ENCODE results near the gene SNRNP48. TPM values are rescaled to one million over a fixed set of nuclear protein-coding genes. Genes with fewer than 3 reads are reported as not detected.

The SNRNP48 gene
- polyA plus RNA-seq (2012; rRNA removed): 4.3 and 5.7 TPM in 2 replicates
- polyA plus RNA-seq (2012; cell fraction: cytosol; rRNA removed): 3.7 and 4.3 TPM in 2 replicates
- polyA plus RNA-seq (2012; cell fraction: nucleus; rRNA removed): 4.4 and 10.4 TPM in 2 replicates

- WGBS (ENCODE audit: low lambda C conversion rate): under 1% methylated on average over 26 of the region's 72 CpGs
- peak within 1 kb of the TSS; percentile 72 for H3K9ac ChIP-seq
- H3K27ac ChIP-seq (ENCODE audit: low read depth in 2 of 2, low read length in 1 of 2): peak within 1 kb of the TSS; percentile 34 to 68; a peak in 3 of 4 replicates
Measured at GRCh38 chr6:7589949-7590917, at the start of gene SNRNP48. Gene SNRNP48, plus strand, starts transcription at chr6:7590198. Its CDS starts 60 bp downstream, at chr6:7590258.

More at GRCh38 chr6:7589949-7590917, at the start of gene SNRNP48:
- peak within 1 kb of the TSS; percentile 100 for H2AFZ ChIP-seq (ENCODE audit: low read depth)
- H3K79me2 ChIP-seq (ENCODE audit: insufficient read depth): peaks cover 34% of the 10 kb centered on the region
- no peaks in the 10 kb centered on the region for H3K9me2 ChIP-seq
- H3K36me3 ChIP-seq (replicated peaks in 1 of 2; ENCODE audit: control insufficient read depth in 1 of 2, insufficient read depth in 2 of 2, low read length in 1 of 2): peaks cover 18% of the 10 kb centered on the region in 2 experiments
- no peaks in the 10 kb centered on the region for H3K9me3 ChIP-seq
- CTCF ChIA-PET: interaction anchor here (1.0 to 1.9 kb wide), 3 partner anchors 16 to 347 kb away, joined by 3 to 6 read pairs (median 3); no protein-coding TSS in a partner anchor
- peak within 1 kb of the TSS; percentile 95 for H3K4me2 ChIP-seq
- H3K27me3 ChIP-seq (ENCODE audit: insufficient read depth): no peaks in the 10 kb centered on the region; the same call in 1 of the 2 replicates
- peak; percentile 94 for DNase-seq
- peaks cover 7% of the 10 kb centered on the region for H3F3A ChIP-seq (replicated peaks; ENCODE audit: insufficient read depth)
- TF ChIP-seq, protein P1, sequence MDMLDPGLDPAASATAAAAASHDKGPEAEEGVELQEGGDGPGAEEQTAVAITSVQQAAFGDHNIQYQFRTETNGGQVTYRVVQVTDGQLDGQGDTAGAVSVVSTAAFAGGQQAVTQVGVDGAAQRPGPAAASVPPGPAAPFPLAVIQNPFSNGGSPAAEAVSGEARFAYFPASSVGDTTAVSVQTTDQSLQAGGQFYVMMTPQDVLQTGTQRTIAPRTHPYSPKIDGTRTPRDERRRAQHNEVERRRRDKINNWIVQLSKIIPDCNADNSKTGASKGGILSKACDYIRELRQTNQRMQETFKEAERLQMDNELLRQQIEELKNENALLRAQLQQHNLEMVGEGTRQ (IDR thresholded peaks at IDR 0.05; ENCODE audit: borderline replicate concordance, low read depth, low read length): peak; percentile 85
- no peak for TF ChIP-seq IRF3 (IDR thresholded peaks at IDR 0.05; ENCODE audit: low read depth, low read length)
- TF ChIP-seq SIN3A (IDR thresholded peaks at IDR 0.05; ENCODE audit: borderline replicate concordance, low read depth, low read length): peak; percentile 23; the same call in 1 of the 2 replicates
- TF ChIP-seq, protein P2, sequence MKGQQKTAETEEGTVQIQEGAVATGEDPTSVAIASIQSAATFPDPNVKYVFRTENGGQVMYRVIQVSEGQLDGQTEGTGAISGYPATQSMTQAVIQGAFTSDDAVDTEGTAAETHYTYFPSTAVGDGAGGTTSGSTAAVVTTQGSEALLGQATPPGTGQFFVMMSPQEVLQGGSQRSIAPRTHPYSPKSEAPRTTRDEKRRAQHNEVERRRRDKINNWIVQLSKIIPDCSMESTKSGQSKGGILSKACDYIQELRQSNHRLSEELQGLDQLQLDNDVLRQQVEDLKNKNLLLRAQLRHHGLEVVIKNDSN (IDR thresholded peaks at IDR 0.05; ENCODE audit: borderline replicate concordance, low read depth): peak; percentile 98
- no peak for TF ChIP-seq FOSL2 (IDR thresholded peaks at IDR 0.05; ENCODE audit: borderline replicate concordance, low read depth)
- peak; percentile 73 for TF ChIP-seq NRF1 (IDR thresholded peaks at IDR 0.05; ENCODE audit: low read depth, low read length)
- TF ChIP-seq POLR2AphosphoS5 (IDR thresholded peaks at IDR 0.05; ENCODE audit: low read depth, low read length): peak; percentile 86
- TF ChIP-seq, protein P3, sequence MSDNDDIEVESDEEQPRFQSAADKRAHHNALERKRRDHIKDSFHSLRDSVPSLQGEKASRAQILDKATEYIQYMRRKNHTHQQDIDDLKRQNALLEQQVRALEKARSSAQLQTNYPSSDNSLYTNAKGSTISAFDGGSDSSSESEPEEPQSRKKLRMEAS (IDR thresholded peaks at IDR 0.05; ENCODE audit: low read depth): peak; percentile 69
- no peak for TF ChIP-seq MEF2A (IDR thresholded peaks at IDR 0.05; ENCODE audit: borderline replicate concordance, low read depth)
- peak; percentile 80 for TF ChIP-seq MXI1 (IDR thresholded peaks at IDR 0.05; ENCODE audit: low read depth, low read length)
- TF ChIP-seq, protein P4, sequence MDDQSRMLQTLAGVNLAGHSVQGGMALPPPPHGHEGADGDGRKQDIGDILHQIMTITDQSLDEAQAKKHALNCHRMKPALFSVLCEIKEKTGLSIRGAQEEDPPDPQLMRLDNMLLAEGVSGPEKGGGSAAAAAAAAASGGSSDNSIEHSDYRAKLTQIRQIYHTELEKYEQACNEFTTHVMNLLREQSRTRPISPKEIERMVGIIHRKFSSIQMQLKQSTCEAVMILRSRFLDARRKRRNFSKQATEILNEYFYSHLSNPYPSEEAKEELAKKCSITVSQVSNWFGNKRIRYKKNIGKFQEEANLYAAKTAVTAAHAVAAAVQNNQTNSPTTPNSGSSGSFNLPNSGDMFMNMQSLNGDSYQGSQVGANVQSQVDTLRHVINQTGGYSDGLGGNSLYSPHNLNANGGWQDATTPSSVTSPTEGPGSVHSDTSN (IDR thresholded peaks at IDR 0.05): no peak
- TF ChIP-seq CHD2 (IDR thresholded peaks at IDR 0.05; ENCODE audit: low read length, partially characterized antibody): peak; percentile 11
- TF ChIP-seq REST (IDR thresholded peaks at IDR 0.05; ENCODE audit: low read depth, low read length): no peak
- TF ChIP-seq RFX5 (IDR thresholded peaks at IDR 0.05; ENCODE audit: low read length): peak; percentile 34; the same call in 1 of the 2 replicates
- 0 out of 2 replicates have a peak, but pooled peaks have one; percentile 36 for TF ChIP-seq YY1 (IDR thresholded peaks at IDR 0.05; ENCODE audit: low read depth)
- TF ChIP-seq TAF1 (IDR thresholded peaks at IDR 0.05; ENCODE audit: borderline replicate concordance, low read depth, low read length): peak; percentile 77
- POLR2A ChIA-PET: interaction anchor here (0.7 to 1.1 kb wide), 2 partner anchors 10 to 21 kb away, joined by 3 read pairs; no protein-coding TSS in a partner anchor
- peaks cover 28% of the 10 kb centered on the region for H4K20me1 ChIP-seq (ENCODE audit: insufficient read depth)
- peak within 1 kb of the TSS; percentile 82 to 93 for H3K4me3 ChIP-seq (ENCODE audit: low read depth in 2 of 2, low read length in 1 of 2)
- peaks cover 3 to 10% of the 10 kb centered on the region in 2 experiments; a peak in 3 of 4 replicates for H3K4me1 ChIP-seq (ENCODE audit: control insufficient read depth in 1 of 2, insufficient read depth in 2 of 2, low read depth in 1 of 2, low read length in 1 of 2)

All from SK-N-SH (cell line).